H1 (cell line): ENCODE results near the gene GLTPD2. TPM values are rescaled to one million over a fixed set of nuclear protein-coding genes. Genes with fewer than 3 reads are reported as not detected.

ENCODE experiments used
- CTCF ChIA-PET: fragments of 300-600 bp; sonication (Branson Sonifier 250); formaldehyde crosslinking; loops from one replicate; lab custom pipeline; 2021; ENCODE audit not compliant: partially characterized antibody; lab: Charles Lee
- POLR2A ChIA-PET: fragments of 300-600 bp; sonication (Branson Sonifier 250); formaldehyde crosslinking; loops from one replicate; lab custom pipeline; 2021; ENCODE audit warnings: inconsistent platforms; ENCODE audit not compliant: partially characterized antibody; lab: Charles Lee
- DNase-seq, 2 experiments: peaks; one replicate each; pipeline versions ENCODE4 v3.0.0 to v3.0.0-alpha.2; 2010 to 2022; ENCODE audit warnings: low spot score in 2 of 2, low read depth in 1 of 2, mixed read lengths in 1 of 2
- FAIRE-seq: peaks from 2 replicates; lab custom pipeline; 2011; peaks lifted over from hg19 to GRCh38; lab: Jason Lieb, UNC
- H2AFZ ChIP-seq: 2 replicates; pipeline ENCODE4 v1.8.1; 2012; ENCODE audit warnings: low read length, inconsistent platforms
- H2AK5ac ChIP-seq: 2 replicates; pipeline ENCODE4 v1.6.1; 2013; ENCODE audit warnings: low read depth, low read length
- H2BK120ac ChIP-seq: replicated peaks from 2 replicates; pipeline ENCODE3; 2013; ENCODE audit warnings: low read depth, low read length, inconsistent platforms
- H2BK12ac ChIP-seq: 2 replicates; pipeline ENCODE4 v1.6.1; 2013; ENCODE audit warnings: low read depth, low read length
- H2BK15ac ChIP-seq: 2 replicates; pipeline ENCODE4 v1.6.1; 2013; ENCODE audit warnings: low read length
- H2BK20ac ChIP-seq: 2 replicates; pipeline ENCODE4 v1.6.1; 2013; ENCODE audit warnings: low read length
- H2BK5ac ChIP-seq: 2 replicates; pipeline ENCODE4 v1.6.1; 2013; ENCODE audit warnings: low read depth, low read length
- H3K14ac ChIP-seq: 2 replicates; pipeline ENCODE4 v1.6.1; 2013; ENCODE audit warnings: inconsistent platforms; ENCODE audit not compliant: insufficient read length
- H3K18ac ChIP-seq: 2 replicates; pipeline ENCODE4 v1.6.1; 2013; ENCODE audit warnings: low read length; ENCODE audit errors: extremely low read depth
- H3K23ac ChIP-seq: 2 replicates; pipeline ENCODE4 v1.6.1; 2013; ENCODE audit warnings: inconsistent platforms; ENCODE audit not compliant: insufficient read length
- H3K23me2 ChIP-seq: 2 replicates; pipeline ENCODE4 v1.6.1; 2013; ENCODE audit warnings: low read depth, low read length
- H3K27ac ChIP-seq: 2 replicates; pipeline ENCODE4 v1.6.1; 2011; ENCODE audit warnings: low read depth, low read length, inconsistent platforms
- H3K27me3 ChIP-seq, 4 experiments: replicated peaks in 1 of 4; 1 replicate in 1 of 4; 2 replicates in 3 of 4; pipeline versions ENCODE4 v1.6.1 to v1.8.1; 2011 to 2013; ENCODE audit warnings: low read length in 3 of 4, mild to moderate bottlenecking in 3 of 4, inconsistent platforms in 2 of 4, mixed read lengths in 2 of 4, moderate library complexity in 1 of 4; ENCODE audit not compliant: control insufficient read depth in 3 of 4, insufficient read depth in 3 of 4; ENCODE audit errors: extremely low read depth in 1 of 4
- H3K36me3 ChIP-seq, 4 experiments: 2 replicates each; pipeline versions ENCODE4 v1.6.1 to v1.8.1; 2011 to 2013; ENCODE audit warnings: mild to moderate bottlenecking in 4 of 4, low read length in 3 of 4, moderate library complexity in 2 of 4, control low read depth in 1 of 4, inconsistent platforms in 1 of 4; ENCODE audit not compliant: insufficient read depth in 4 of 4, control insufficient read depth in 2 of 4
- H3K4ac ChIP-seq: replicated peaks from 2 replicates; pipeline ENCODE3; 2013; ENCODE audit warnings: low read length, low read depth, mixed read lengths, inconsistent platforms; ENCODE audit not compliant: insufficient read length
- H3K4me1 ChIP-seq, 4 experiments: replicated peaks in 1 of 4; 1 replicate in 1 of 4; 2 replicates in 3 of 4; pipeline versions ENCODE4 v1.6.1 to v1.8.1; 2011 to 2013; ENCODE audit warnings: low read length in 3 of 4, inconsistent platforms in 2 of 4, mixed read lengths in 1 of 4; ENCODE audit not compliant: insufficient read depth in 4 of 4, control insufficient read depth in 3 of 4
- H3K4me2 ChIP-seq, 2 experiments: 2 replicates each; pipeline versions ENCODE4 v1.6.1 to v1.8.1; 2011 to 2013; ENCODE audit warnings: low read depth in 2 of 2, low read length in 2 of 2, control low read depth in 1 of 2, inconsistent platforms in 1 of 2, mild to moderate bottlenecking in 1 of 2; ENCODE audit not compliant: insufficient read depth in 1 of 2
- H3K4me3 ChIP-seq, 4 experiments: fragments of 200-600, 300-600 bp in 1 of 4; sonication (generic), shearing (Covaris generic), sonication (Bioruptor Twin) in 1 of 4; 2 replicates each; pipeline versions ENCODE4 v1.5.1 to v1.8.1; 2011 to 2016; ENCODE audit warnings: low read length in 4 of 4, low read depth in 3 of 4, control low read depth in 2 of 4, inconsistent platforms in 2 of 4, mild to moderate bottlenecking in 2 of 4, mixed read lengths in 1 of 4, moderate library complexity in 1 of 4; ENCODE audit not compliant: insufficient read depth in 2 of 4; ENCODE audit errors: extremely low read depth in 1 of 4
- H3K56ac ChIP-seq: replicated peaks from 2 replicates; pipeline ENCODE3; 2013; ENCODE audit warnings: low read depth, mild to moderate bottlenecking, mixed read lengths, low read length, inconsistent platforms; ENCODE audit not compliant: insufficient read length
- H3K79me1 ChIP-seq: 2 replicates; pipeline ENCODE4 v1.6.1; 2013; ENCODE audit warnings: low read depth, low read length, control low read depth
- H3K79me2 ChIP-seq, 2 experiments: 2 replicates each; pipeline versions ENCODE4 v1.6.1 to v1.8.1; 2012 to 2013; ENCODE audit warnings: low read length in 2 of 2, mild to moderate bottlenecking in 2 of 2, inconsistent platforms in 1 of 2; ENCODE audit not compliant: insufficient read depth in 2 of 2, control insufficient read depth in 1 of 2
- H3K9ac ChIP-seq, 4 experiments: replicated peaks in 1 of 4; 1 replicate in 1 of 4; 2 replicates in 3 of 4; pipeline versions ENCODE4 v1.6.1 to v1.8.1; 2011 to 2013; ENCODE audit warnings: low read depth in 3 of 4, low read length in 3 of 4, control low read depth in 2 of 4, mild to moderate bottlenecking in 2 of 4, moderate library complexity in 2 of 4, inconsistent platforms in 1 of 4; ENCODE audit errors: extremely low read depth in 1 of 4
- H3K9me3 ChIP-seq, 2 experiments: 2 replicates each; pipeline versions ENCODE4 v1.6.1 to v1.8.1; 2012 to 2013; ENCODE audit warnings: mild to moderate bottlenecking in 2 of 2, moderate library complexity in 2 of 2, control low read depth in 1 of 2, inconsistent platforms in 1 of 2, low read depth in 1 of 2, low read length in 1 of 2, mixed read lengths in 1 of 2; ENCODE audit not compliant: insufficient read depth in 2 of 2
- H4K20me1 ChIP-seq, 2 experiments: replicated peaks in 1 of 2; 2 replicates each; pipeline versions ENCODE3 to v1.8.1; 2011 to 2013; ENCODE audit warnings: inconsistent platforms in 2 of 2, low read length in 2 of 2, mild to moderate bottlenecking in 1 of 2; ENCODE audit not compliant: insufficient read depth in 2 of 2, control insufficient read depth in 1 of 2
- H4K5ac ChIP-seq: 2 replicates; pipeline ENCODE4 v1.6.1; 2013; ENCODE audit warnings: low read length, low read depth, mixed read lengths, inconsistent platforms; ENCODE audit not compliant: insufficient read length
- H4K8ac ChIP-seq: 2 replicates; pipeline ENCODE4 v1.8.0; 2013; ENCODE audit warnings: mild to moderate bottlenecking, moderate library complexity, low read length, inconsistent platforms; ENCODE audit not compliant: insufficient read depth; ENCODE audit errors: extremely low read depth
- H4K91ac ChIP-seq: replicated peaks from 2 replicates; pipeline ENCODE3; 2013; ENCODE audit warnings: low read length, mixed read lengths, inconsistent platforms; ENCODE audit not compliant: insufficient read length
- EP300 ChIP-seq, 2 experiments: IDR thresholded peaks; 1 replicate in 1 of 2; 2 replicates in 1 of 2; pipeline ENCODE4 v1.6.1; 2011 to 2012; ENCODE audit warnings: low read depth in 2 of 2, low read length in 2 of 2, mild to moderate bottlenecking in 2 of 2, borderline replicate concordance in 1 of 2, inconsistent platforms in 1 of 2, moderate library complexity in 1 of 2
- RFX5 ChIP-seq: IDR thresholded peaks from 2 replicates; pipeline ENCODE4 v1.6.1; 2011; ENCODE audit warnings: low read depth, low read length, improper control_type of control experiment, borderline replicate concordance
- TAF1 ChIP-seq: IDR thresholded peaks from 2 replicates; pipeline ENCODE4 v1.6.1; 2011; ENCODE audit warnings: mild to moderate bottlenecking, low read depth, low read length
- WGBS, 2 experiments: shearing (Covaris generic) in 1 of 2; methylation state at CpG; one replicate each; pipeline versions ENCODE4 v1.1.6 to v1.1.7; 2013 to 2015; ENCODE audit warnings: low lambda C conversion rate in 2 of 2, mixed read lengths in 2 of 2, inconsistent platforms in 1 of 2, low coverage in 1 of 2, missing lambda C conversion rate in 1 of 2; ENCODE audit not compliant: insufficient replicate concordance in 2 of 2, insufficient coverage in 1 of 2, insufficient read length in 1 of 2; ENCODE audit errors: extremely low coverage in 1 of 2, missing lambda C conversion rate in 1 of 2; 5-methylcytosine and 5-hydroxymethylcytosine counted together
- polyA plus RNA-seq, 7 experiments: library from polyadenylated mRNA; depleted of rRNA in 3 of 7; stranded (reverse) in 5 of 7; unstranded in 2 of 7; fragments of >200 nt in 5 of 7; fragments of 200-250 nt in 2 of 7; gene quantifications; 1 replicate in 5 of 7; 2 replicates in 1 of 7; 4 replicates in 1 of 7; pipeline versions ENCODE4 v1.2.1 to v1.2.3, GENCODE V29; 2011 to 2013; ENCODE audit warnings: missing spikeins in 2 of 7, mixed read lengths in 2 of 7
- total RNA-seq: library from RNA; stranded (reverse); fragmentation: NEBNext Ultra II Directional; extraction: Animal tissue kit (Norgen Biotek cat#: 25700); gene quantifications from 2 replicates; pipeline ENCODE4 v1.2.1, GENCODE V29; 2021

The GLTPD2 gene
- total and polyA plus RNA-seq, 2 of the 8 experiments (the other 6 are each of a cell fraction or from before 2014, with no cell fraction given): not detected

- no peaks in the 10 kb centered on the region for H3K9me3 ChIP-seq
- no peak overlapping the region for H3K14ac ChIP-seq
- H2AK5ac ChIP-seq: no peak overlapping the region
- H3K4me1 ChIP-seq: no peaks in the 10 kb centered on the region
- no peak overlapping the region for H2BK5ac ChIP-seq
- no peak overlapping the region for H2BK12ac ChIP-seq
- no peak overlapping the region for H3K23ac ChIP-seq
- ChIA-PET POLR2A (interaction anchor here (0.9 to 1.1 kb wide), 2 partner anchors 15 to 26 kb away, joined by 3 to 5 read pairs; partner anchors contain the start of gene VMO1), CTCF (interaction anchor here (1.2 to 2.2 kb wide), 5 partner anchors 12 to 39 kb away, joined by 3 to 6 read pairs (median 3); partner anchors contain the start of gene GLTPD2)
- H2AFZ ChIP-seq: no peak overlapping the region
- H3K4me3 ChIP-seq: no peak overlapping the region
- H3K36me3 ChIP-seq: no peaks in the 10 kb centered on the region
- H3K4ac ChIP-seq: no peak overlapping the region
- no peak overlapping the region for H4K91ac ChIP-seq
- no peaks in the 10 kb centered on the region; the same call in 1 of the 2 replicates for H3K79me1 ChIP-seq
- no peaks in the 10 kb centered on the region for H3K79me2 ChIP-seq
- no peak overlapping the region for H2BK20ac ChIP-seq
- TF ChIP-seq TAF1 (no peak), RFX5 (no peak), EP300 (IDR thresholded peaks at IDR 0.05; ENCODE audit: borderline replicate concordance in 1 of 2, low read depth in 2 of 2, low read length in 2 of 2) (no peak)
- H2BK120ac ChIP-seq: no peak overlapping the region
- H4K5ac ChIP-seq: no peak overlapping the region
- H3K9ac ChIP-seq: no peak overlapping the region
- no peaks in the 10 kb centered on the region for H4K20me1 ChIP-seq
- no peak overlapping the region for H3K18ac ChIP-seq
- 87% methylated on average over 10 of the region's 10 CpGs; no CpG with 5 or more reads in 1 of the 2 experiments for WGBS, 2 experiments
- no peak overlapping the region for H3K27ac ChIP-seq
- DNase-seq (no peak), FAIRE-seq (no peak)
- no peak overlapping the region for H2BK15ac ChIP-seq
- no peaks in the 10 kb centered on the region; the same call in 1 of the 2 replicates for H3K23me2 ChIP-seq
- H4K8ac ChIP-seq: no peak overlapping the region
- no peak overlapping the region for H3K56ac ChIP-seq
- no peak overlapping the region for H3K4me2 ChIP-seq
- H3K27me3 ChIP-seq: no peaks in the 10 kb centered on the region
Observed at GRCh38 chr17:4772235-4772613, 16.5 kb upstream of the GLTPD2 start.
